ENCODE data around the gene TSACC. TPM values are rescaled to one million over a fixed set of nuclear protein-coding genes. Genes with fewer than 3 reads are reported as not detected.

The TSACC gene
- polyA plus RNA-seq, 10 donors = 0.31 to 1.8 (median 0.81) TPM

- DNase-seq = no peak
These were observed 54.8 kb downstream of the TSACC start for GRCh38 chr1:156393095-156393494.

DNA sequence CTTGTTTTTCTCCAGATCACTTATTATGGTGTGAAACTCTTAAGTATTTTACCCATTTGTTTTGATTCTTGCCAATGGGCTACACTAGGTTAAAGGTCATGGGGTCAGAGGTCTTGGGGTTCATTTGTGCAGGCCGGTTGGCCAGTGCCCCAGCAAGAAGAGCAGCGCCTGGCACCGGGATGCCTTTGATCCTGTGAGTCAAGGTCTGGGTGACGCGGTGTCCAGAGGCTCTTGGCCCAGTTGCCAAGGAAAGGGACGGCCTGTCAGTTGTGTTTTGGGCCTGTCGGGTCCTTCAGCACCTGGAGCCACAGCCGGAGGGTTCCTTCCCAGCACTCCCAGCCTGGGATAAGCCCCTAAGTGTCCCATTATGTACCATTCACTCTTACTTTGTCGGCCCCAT lies 55.8 kb downstream of the TSACC start:
- no peak for DNase-seq

DNA sequence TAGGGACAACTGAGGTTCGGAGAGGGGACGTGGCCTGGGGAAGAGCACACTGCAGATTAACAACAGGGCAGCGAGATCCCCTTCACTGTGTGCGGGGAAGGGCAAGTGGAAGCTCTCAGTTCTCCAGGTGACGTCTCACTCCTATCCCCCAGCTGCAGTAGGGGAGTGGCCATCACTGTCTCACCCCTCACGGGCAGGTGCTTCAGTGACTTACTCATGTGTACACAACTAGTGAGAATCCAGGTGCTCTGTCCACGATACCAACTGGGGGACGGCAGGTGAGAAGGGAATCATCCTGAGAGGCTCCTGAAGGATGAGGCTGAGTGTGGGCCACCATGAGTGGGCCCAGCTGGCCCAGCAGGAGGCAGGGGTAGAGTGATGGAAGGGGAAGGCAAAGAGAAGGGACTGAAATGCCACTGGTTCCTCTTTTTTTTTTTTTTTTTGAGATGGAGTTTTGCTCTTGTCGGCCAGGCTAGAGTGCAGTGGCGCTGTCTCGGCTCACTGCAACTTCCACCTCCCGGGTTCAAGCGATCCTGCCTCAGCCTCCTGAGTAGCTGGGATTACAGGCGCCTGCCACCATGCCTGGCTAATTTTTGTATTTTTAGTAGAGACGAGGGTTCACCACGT lies 56.6 kb downstream of the TSACC start:
- DNase-seq = no peak

Other genes with a start within 250 kb of the TSACC start
- 100 to 1,000 TPM; 244 to 379 (median 270) TPM for gene LMNA, start 223.8 kb upstream of the TSACC start, polyA plus RNA-seq (ENCODE audit: insufficient read length in 10 of 10)
- gene SEMA4A, start 184.9 kb upstream of the TSACC start, polyA plus RNA-seq (ENCODE audit: insufficient read length in 10 of 10) = 1 to 10 TPM; 2.0 to 7.5 (median 3.3) TPM
- 10 to 100 TPM; 10.2 to 14.4 (median 11.3) TPM for gene SLC25A44, start 144.4 kb upstream of the TSACC start, polyA plus RNA-seq (ENCODE audit: insufficient read length in 10 of 10)
- gene PMF1, start 125.5 kb upstream of the TSACC start, polyA plus RNA-seq (ENCODE audit: insufficient read length in 10 of 10) = 10 to 100 TPM; 33.6 to 46.0 (median 41.2) TPM
- 1 to 10 TPM in 7 of 10 donors, under 1 TPM in 3; 0.76 to 3.2 (median 1.5) TPM for gene BGLAP, start 96.3 kb upstream of the TSACC start, polyA plus RNA-seq (ENCODE audit: insufficient read length in 10 of 10)
- gene PAQR6, start 90.5 kb upstream of the TSACC start, polyA plus RNA-seq (ENCODE audit: insufficient read length in 10 of 10) = 1 to 10 TPM; 2.1 to 6.7 (median 3.6) TPM
- 10 to 100 TPM; 40.2 to 54.9 (median 46.7) TPM for gene SMG5, start 55.7 kb upstream of the TSACC start, polyA plus RNA-seq (ENCODE audit: insufficient read length in 10 of 10)
- 1 to 10 TPM; 3.1 to 8.0 (median 3.8) TPM for gene TMEM79, start 54.2 kb upstream of the TSACC start, polyA plus RNA-seq (ENCODE audit: insufficient read length in 10 of 10)
- 10 to 100 TPM; 17.5 to 27.6 (median 21.9) TPM for gene GLMP, start 42.8 kb upstream of the TSACC start, polyA plus RNA-seq (ENCODE audit: insufficient read length in 10 of 10)
- not detected for gene VHLL, start 39.2 kb upstream of the TSACC start, polyA plus RNA-seq (ENCODE audit: insufficient read length in 10 of 10)
- gene CCT3, start 234 bp upstream of the TSACC start, polyA plus RNA-seq (ENCODE audit: insufficient read length in 10 of 10) = 100 to 1,000 TPM; 215 to 259 (median 241) TPM
- under 1 TPM in 2 of 10 donors, not detected in 8; 0.15 TPM for gene RHBG, start 30.7 kb downstream of the TSACC start, polyA plus RNA-seq (ENCODE audit: insufficient read length in 10 of 10)
- gene MEF2D, start 162.2 kb downstream of the TSACC start, polyA plus RNA-seq (ENCODE audit: insufficient read length in 10 of 10) = 10 to 100 TPM; 37.3 to 66.8 (median 59.9) TPM
- 10 to 100 TPM in 2 of 10 donors, 1 to 10 TPM in 8; 5.3 to 11.5 (median 7.3) TPM for gene IQGAP3, start 234.0 kb downstream of the TSACC start, polyA plus RNA-seq (ENCODE audit: insufficient read length in 10 of 10)
- gene TTC24, start 241.2 kb downstream of the TSACC start, polyA plus RNA-seq (ENCODE audit: insufficient read length in 10 of 10) = under 1 TPM in 8 of 10 donors, not detected in 2; 0.18 to 0.94 (median 0.40) TPM